ENCODE data around the gene FBXL17. TPM values are rescaled to one million over a fixed set of nuclear protein-coding genes. Genes with fewer than 3 reads are reported as not detected.

Gene FBXL17
- total and polyA plus RNA-seq, 9 of the 15 experiments (the other 6 are each of a cell fraction or from before 2014, with no cell fraction given): 0.32 to 5.4 (median 1.8) TPM

GRCh38 chr5:108353087-108353486, 28.8 kb downstream of the FBXL17 start:
- DNase-seq (ENCODE audit: extremely low read depth in 1 of 4, low spot score in 3 of 4): no peak
- Histone ChIP-seq H3K36me3 (ENCODE audit: control insufficient read depth, insufficient read depth, low read length) (no peaks in the 10 kb centered on the region), H3K4me3 (no peak overlapping the region), H2AFZ (ENCODE audit: low read depth, low read length) (no peak overlapping the region), H4K20me1 (replicated peaks; ENCODE audit: control insufficient read depth, insufficient read depth, low read length) (no peaks in the 10 kb centered on the region), H3K9me1 (ENCODE audit: control insufficient read depth, insufficient read depth, low read length) (no peaks in the 10 kb centered on the region), H3K9me3 (replicated peaks; ENCODE audit: control insufficient read depth, insufficient read depth, low read depth, low read length) (no peaks in the 10 kb centered on the region), H3K4me2 (ENCODE audit: insufficient read depth, low read length) (no peak overlapping the region), H3K79me2 (ENCODE audit: control insufficient read depth, insufficient read depth, low read length) (no peaks in the 10 kb centered on the region), H3K27me3 (ENCODE audit: control insufficient read depth in 2 of 2, insufficient read depth in 2 of 2, low read length in 2 of 2) (no peaks in the 10 kb centered on the region), H3K9ac (ENCODE audit: insufficient read depth in 1 of 2, low read depth in 2 of 2, low read length in 2 of 2) (no peak overlapping the region), H3K27ac (ENCODE audit: extremely low read depth, low read depth, low read length) (no peak overlapping the region), H3K4me1 (replicated peaks in 1 of 2; ENCODE audit: control insufficient read depth in 2 of 2, insufficient read depth in 2 of 2, low read length in 2 of 2) (no peaks in the 10 kb centered on the region)
- in situ Hi-C loops (cut with MboI): no loop called here
- WGBS (ENCODE audit: insufficient coverage, low coverage, missing lambda C conversion rate): 21% methylated on average over 3 of the region's 3 CpGs
- ChIA-PET POLR2A (no interaction called here), CTCF (ENCODE audit: low intra/inter-chr PET ratio) (no interaction called here)
- BruUV-seq (replicated peaks): no TSS peak
- no peak for FAIRE-seq
- TF ChIP-seq SIX5 (IDR thresholded peaks at IDR 0.05; ENCODE audit: borderline replicate concordance in 1 of 2, insufficient read depth in 1 of 2, low read depth in 1 of 2, low read length in 2 of 2) (no peak), CEBPG (CRISPR knock-in tag; IDR thresholded peaks at IDR 0.05) (no peak), CEBPG (tag; conservative IDR thresholded peaks at IDR 0.05 in 1 of 2, IDR thresholded peaks at IDR 0.05 in 1 of 2) (no peak), ZNF717 (CRISPR knock-in tag; IDR thresholded peaks at IDR 0.05) (no peak), HDGF (IDR thresholded peaks at IDR 0.05) (no peak), FOXA1 (IDR thresholded peaks at IDR 0.05; ENCODE audit: borderline replicate concordance) (no peak), MCM5 (IDR thresholded peaks at IDR 0.05; ENCODE audit: low read depth) (no peak), OTX1 (CRISPR knock-in tag; IDR thresholded peaks at IDR 0.05) (no peak), FIP1L1 (IDR thresholded peaks at IDR 0.05; ENCODE audit: low read depth, low read length, poor library complexity, severe bottlenecking) (no peak), JUNB (CRISPR knock-in tag; conservative IDR thresholded peaks at IDR 0.05) (no peak), LARP7 (IDR thresholded peaks at IDR 0.05) (no peak), GTF2B (IDR thresholded peaks at IDR 0.05; ENCODE audit: extremely low read depth, insufficient read length) (no peak)
- ATAC-seq: no peak
- intact Hi-C loops (cut with micrococcal nuclease): no loop called here

Measured in K562 (cell line).